ENCODE measurements around the gene MGP. TPM values are rescaled to one million over a fixed set of nuclear protein-coding genes. Genes with fewer than 3 reads are reported as not detected.

The MGP gene
- total and polyA plus RNA-seq, 8 donors: 78.8 to 789 (median 89.4) TPM

DNA sequence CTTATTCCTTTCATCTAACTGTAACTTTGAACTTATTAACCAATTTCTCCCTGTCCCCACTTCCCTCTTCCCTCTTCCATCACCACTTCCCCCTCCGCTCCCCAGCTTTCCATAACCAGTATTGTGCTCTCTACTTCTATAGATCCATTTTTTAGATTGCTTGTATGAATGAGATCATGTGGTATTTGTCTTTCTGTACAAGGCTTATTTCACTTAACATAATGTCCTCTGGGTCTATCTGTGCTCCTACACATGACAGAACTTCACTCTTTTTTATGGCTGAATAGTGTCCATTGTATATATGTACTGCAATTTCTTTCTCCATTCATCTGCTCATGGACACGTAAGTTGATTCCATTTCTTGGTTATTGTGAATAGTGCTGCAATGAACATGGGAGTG lies 38.3 kb upstream of the MGP start:
- ATAC-seq: no peak
- no peak for DNase-seq
- no peak overlapping the region for H3K27ac ChIP-seq
- intact Hi-C loops (cut with DNase I): no loop called here
- no peaks in the 10 kb centered on the region for H3K9me3 ChIP-seq
- no peak for TF ChIP-seq CTCF (IDR thresholded peaks at IDR 0.05)
- peaks cover 0 to 23% of the 10 kb centered on the region in 2 donors for H3K36me3 ChIP-seq
- H3K4me3 ChIP-seq: no peak overlapping the region
- no peaks in the 10 kb centered on the region for H3K4me1 ChIP-seq
- no peaks in the 10 kb centered on the region for H3K27me3 ChIP-seq

GRCh38 chr12:14921218-14921617 lies 35.6 kb upstream of the MGP start:
- ATAC-seq (no peak), DNase-seq (no peak)
- Histone ChIP-seq H3K27ac (no peak overlapping the region), H3K4me1 (no peaks in the 10 kb centered on the region), H3K27me3 (no peaks in the 10 kb centered on the region), H3K36me3 (peaks cover 0 to 50% of the 10 kb centered on the region in 2 donors), H3K4me3 (no peak overlapping the region), H3K9me3 (no peaks in the 10 kb centered on the region)
- intact Hi-C loops (cut with DNase I): no loop called here
- TF ChIP-seq CTCF (IDR thresholded peaks at IDR 0.05): no peak

DNA sequence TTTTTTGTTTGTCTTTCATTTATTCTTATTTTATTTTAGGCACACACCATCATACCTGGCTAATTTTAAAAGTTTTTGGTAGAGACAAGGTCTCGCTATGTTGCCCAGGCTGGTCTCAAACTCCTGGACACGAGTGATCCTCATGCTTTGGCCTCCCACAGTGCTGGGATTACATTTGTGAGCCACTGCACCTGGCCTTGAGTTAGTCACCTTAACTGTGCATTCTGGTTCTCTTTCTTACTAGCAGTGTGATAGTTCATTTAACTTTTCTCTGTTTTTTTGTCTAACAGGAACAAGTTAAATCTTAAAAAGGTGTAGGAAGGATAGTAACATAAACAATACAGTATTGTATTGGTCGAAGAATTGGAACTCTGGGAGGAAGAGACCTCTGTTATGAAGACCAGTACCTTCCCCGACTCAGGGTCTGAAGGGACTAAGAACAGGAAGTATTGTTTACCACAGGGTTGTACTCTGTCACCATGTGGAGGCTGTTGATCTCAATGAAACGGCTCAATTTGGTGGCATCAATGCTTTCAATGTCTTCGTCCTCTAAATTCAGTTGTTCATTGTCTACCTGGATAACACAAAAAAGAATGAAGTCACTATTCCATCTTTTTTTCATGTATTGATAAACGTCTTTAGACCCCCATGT lies 34.9 kb upstream of the MGP start:
- H3K27ac ChIP-seq: no peak overlapping the region
- peaks cover 0 to 56% of the 10 kb centered on the region in 2 donors for H3K36me3 ChIP-seq
- intact Hi-C loops (cut with DNase I): no loop called here
- no peak overlapping the region for H3K4me3 ChIP-seq
- DNase-seq: no peak
- TF ChIP-seq CTCF (IDR thresholded peaks at IDR 0.05): no peak
- H3K4me1 ChIP-seq: no peaks in the 10 kb centered on the region
- H3K27me3 ChIP-seq: no peaks in the 10 kb centered on the region
- no peak for ATAC-seq
- H3K9me3 ChIP-seq: no peaks in the 10 kb centered on the region

GRCh38 chr12:14919455-14919854 lies 33.8 kb upstream of the MGP start:
- no peak overlapping the region for H3K4me3 ChIP-seq
- H3K27me3 ChIP-seq: no peaks in the 10 kb centered on the region
- intact Hi-C loops (cut with DNase I): no loop called here
- no peaks in the 10 kb centered on the region for H3K9me3 ChIP-seq
- ATAC-seq (no peak), DNase-seq (no peak)
- peaks cover 0 to 67% of the 10 kb centered on the region in 2 donors for H3K36me3 ChIP-seq
- no peaks in the 10 kb centered on the region for H3K4me1 ChIP-seq
- H3K27ac ChIP-seq: no peak overlapping the region
- TF ChIP-seq CTCF (IDR thresholded peaks at IDR 0.05): no peak

GRCh38 chr12:14915736-14916135 lies 30.1 kb upstream of the MGP start:
- Histone ChIP-seq H3K4me1 (no peaks in the 10 kb centered on the region), H3K9me3 (no peaks in the 10 kb centered on the region), H3K27me3 (no peaks in the 10 kb centered on the region), H3K27ac (no peak overlapping the region), H3K36me3 (peaks cover 0 to 78% of the 10 kb centered on the region in 2 donors), H3K4me3 (no peak overlapping the region)
- intact Hi-C loops (cut with DNase I): no loop called here
- DNase-seq (no peak), ATAC-seq (no peak)
- TF ChIP-seq CTCF (IDR thresholded peaks at IDR 0.05): no peak

All from left lung (tissue), 10 donors.